HepG2 (cell line): ENCODE measurements around the gene NMT2. TPM values are rescaled to one million over a fixed set of nuclear protein-coding genes. Genes with fewer than 3 reads are reported as not detected.

ENCODE experiments used
- ARNT2 ChIP-seq: sonication (generic); formaldehyde crosslinking; IDR thresholded peaks from 2 replicates; pipeline ENCODE4 v1.8.0; 2022; ENCODE audit warnings: mild to moderate bottlenecking, low read depth, missing genetic modification reagents, moderate library complexity
- FLYWCH1 ChIP-seq: sonication (generic); formaldehyde crosslinking; IDR thresholded peaks from 2 replicates; pipeline ENCODE4 v1.8.1; 2023; ENCODE audit warnings: mild to moderate bottlenecking, missing genetic modification reagents
- GFI1 ChIP-seq: sonication (generic); formaldehyde crosslinking; IDR thresholded peaks from 2 replicates; pipeline ENCODE4 v1.5.0; 2020; ENCODE audit warnings: missing genetic modification reagents, mild to moderate bottlenecking, borderline replicate concordance
- KAT8 ChIP-seq: IDR thresholded peaks from 2 replicates; pipeline ENCODE4 v1.6.1; 2016; ENCODE audit warnings: missing genetic modification reagents, missing compliant biosample characterization
- PAX8 ChIP-seq: sonication (generic); formaldehyde crosslinking; IDR thresholded peaks from 2 replicates; pipeline ENCODE4 v1.8.0; 2022; ENCODE audit warnings: mild to moderate bottlenecking, missing genetic modification reagents, borderline replicate concordance
- PCBP1 ChIP-seq: fragments of 200-400 bp; formaldehyde crosslinking; IDR thresholded peaks from 2 replicates; pipeline ENCODE4 v1.6.1; 2017; ENCODE audit warnings: mild to moderate bottlenecking, low read depth, low read length, borderline replicate concordance
- RCOR2 ChIP-seq: IDR thresholded peaks from 2 replicates; pipeline ENCODE4 v1.6.1; 2016; ENCODE audit warnings: missing biosample characterization, missing genetic modification reagents
- ZBTB38 ChIP-seq: sonication (generic); formaldehyde crosslinking; IDR thresholded peaks from 2 replicates; pipeline ENCODE4 v1.5.1; 2020; ENCODE audit warnings: mild to moderate bottlenecking, missing genetic modification reagents
- ZC3H4 ChIP-seq: sonication (generic); formaldehyde crosslinking; IDR thresholded peaks from 2 replicates; pipeline ENCODE4 v1.4.0; 2020; ENCODE audit warnings: missing genetic modification reagents, borderline replicate concordance
- ZFP1 ChIP-seq: IDR thresholded peaks from 2 replicates; pipeline ENCODE4 v1.6.1; 2016
- ZNF3 ChIP-seq: IDR thresholded peaks from 2 replicates; pipeline ENCODE4 v1.7.0; 2017; ENCODE audit warnings: inconsistent platforms
- ZNF335 ChIP-seq: sonication (generic); formaldehyde crosslinking; IDR thresholded peaks from 2 replicates; pipeline ENCODE4 v1.4.0; 2020; ENCODE audit warnings: missing genetic modification reagents
- ZNF414 ChIP-seq: sonication (generic); formaldehyde crosslinking; IDR thresholded peaks from 2 replicates; pipeline ENCODE4 v1.5.0; 2020; ENCODE audit warnings: missing genetic modification reagents
- ZNF577 ChIP-seq: sonication (generic); formaldehyde crosslinking; IDR thresholded peaks from 2 replicates; pipeline ENCODE4 v1.4.0; 2020; ENCODE audit warnings: mild to moderate bottlenecking, low read depth, missing genetic modification reagents, borderline replicate concordance
- ZNF713 ChIP-seq: sonication (generic); formaldehyde crosslinking; IDR thresholded peaks from 2 replicates; pipeline ENCODE4 v1.4.0; 2020; ENCODE audit warnings: mild to moderate bottlenecking, missing genetic modification reagents
- polyA plus RNA-seq, 8 experiments: library from polyadenylated mRNA; depleted of rRNA in 3 of 8; stranded (reverse) in 7 of 8; unstranded in 1 of 8; fragments of >200 nt; fragmentation: Illumina TruSeq in 4 of 8; extraction: Trizol in 4 of 8; gene quantifications; 2 replicates each; pipeline versions ENCODE4 v1.2.1 to v1.2.3, GENCODE V29; 2011 to 2016; ENCODE audit warnings: low read depth in 4 of 8, missing spikeins in 1 of 8, mixed read lengths in 1 of 8; ENCODE audit not compliant: insufficient read depth in 1 of 8
- total RNA-seq, 5 experiments: library from RNA; depleted of rRNA; stranded (reverse); fragments of >200 nt; fragmentation: Illumina TruSeq; extraction: Trizol; gene quantifications; 2 replicates each; pipeline ENCODE4 v1.2.3, GENCODE V29; 2016; ENCODE audit warnings: low read depth in 1 of 5
- TF ChIP-seq, protein P1 (sequence below): sonication (generic); formaldehyde crosslinking; conservative IDR thresholded peaks from 2 replicates; pipeline ENCODE4 v1.8.1; 2023; ENCODE audit warnings: missing genetic modification reagents
- TF ChIP-seq, protein P2 (sequence below): sonication (generic); formaldehyde crosslinking; IDR thresholded peaks from 2 replicates; pipeline ENCODE4 v1.9.0; 2021; ENCODE audit warnings: mild to moderate bottlenecking, missing genetic modification reagents
- TF ChIP-seq, protein P3 (sequence below): conservative IDR thresholded peaks from 2 replicates; pipeline ENCODE4 v1.6.1; 2018; ENCODE audit warnings: missing genetic modification reagents

Gene NMT2
- total and polyA plus RNA-seq, 2 of the 13 experiments (the other 11 are each of a cell fraction or from before 2014, with no cell fraction given): 10.1 to 23.8 TPM

DNA sequence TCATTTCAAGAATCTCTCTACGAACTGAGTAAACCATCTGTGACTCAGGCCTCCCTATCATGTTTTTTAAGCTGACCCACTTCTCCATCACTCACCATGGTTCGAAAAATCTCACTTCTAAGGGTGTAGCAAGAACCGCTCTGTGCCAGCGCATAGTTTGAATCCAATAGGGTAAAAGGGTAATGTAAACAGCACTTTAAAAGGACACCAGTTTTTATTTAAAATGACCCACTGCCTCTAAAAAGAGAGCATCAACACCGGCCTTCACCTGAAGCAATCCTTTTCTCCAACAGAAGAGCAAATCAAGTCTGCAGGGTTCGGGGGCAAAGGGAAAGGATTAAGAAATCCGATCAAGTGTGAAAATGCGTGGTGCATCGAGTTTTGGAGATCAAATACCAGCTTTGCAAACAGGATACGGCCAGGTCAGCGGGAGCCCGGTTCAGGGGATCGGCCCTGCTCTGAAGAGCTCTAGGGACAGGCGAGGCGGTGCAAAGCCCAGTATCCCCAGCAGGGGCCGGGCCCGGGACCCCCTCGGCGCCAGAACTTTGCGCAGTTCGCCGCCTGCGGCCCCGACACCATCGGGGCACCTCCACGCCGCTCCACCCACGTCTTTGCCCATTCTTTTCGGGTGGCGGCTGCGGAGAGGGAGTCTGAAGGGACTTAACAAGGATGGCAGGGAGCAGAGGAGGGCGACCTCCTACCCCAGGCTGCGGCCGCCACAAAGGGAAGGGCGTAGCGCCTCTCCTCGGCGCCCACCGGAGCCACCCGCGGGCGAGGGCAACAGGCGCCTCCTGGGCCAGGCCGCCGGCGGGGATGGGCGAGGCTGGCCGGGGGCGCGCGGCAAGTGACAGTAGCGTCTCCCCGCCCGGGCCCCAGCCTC is 842 bp downstream of the NMT2 start (continued):
- TF ChIP-seq ARNT2 (CRISPR knock-in tag) (no peak), PAX8 (CRISPR knock-in tag) (no peak), PCBP1 (no peak), GFI1 (CRISPR knock-in tag) (no peak; the same call in 1 of the 2 replicates), ZC3H4 (CRISPR knock-in tag) (no peak), ZNF577 (CRISPR knock-in tag) (no peak), ZNF335 (CRISPR knock-in tag) (no peak), FLYWCH1 (CRISPR knock-in tag) (no peak), ZNF414 (CRISPR knock-in tag) (no peak), ZNF3 (CRISPR knock-in tag) (peak; percentile 37; the same call in 1 of the 2 replicates), ZNF713 (CRISPR knock-in tag) (no peak), ZFP1 (CRISPR knock-in tag) (no peak), RCOR2 (CRISPR knock-in tag) (no peak), ZBTB38 (CRISPR knock-in tag) (peak; percentile 16; the same call in 1 of the 2 replicates), KAT8 (CRISPR knock-in tag) (0 out of 2 replicates have a peak, but pooled peaks have one; percentile 18)
- TF ChIP-seq, protein P1, sequence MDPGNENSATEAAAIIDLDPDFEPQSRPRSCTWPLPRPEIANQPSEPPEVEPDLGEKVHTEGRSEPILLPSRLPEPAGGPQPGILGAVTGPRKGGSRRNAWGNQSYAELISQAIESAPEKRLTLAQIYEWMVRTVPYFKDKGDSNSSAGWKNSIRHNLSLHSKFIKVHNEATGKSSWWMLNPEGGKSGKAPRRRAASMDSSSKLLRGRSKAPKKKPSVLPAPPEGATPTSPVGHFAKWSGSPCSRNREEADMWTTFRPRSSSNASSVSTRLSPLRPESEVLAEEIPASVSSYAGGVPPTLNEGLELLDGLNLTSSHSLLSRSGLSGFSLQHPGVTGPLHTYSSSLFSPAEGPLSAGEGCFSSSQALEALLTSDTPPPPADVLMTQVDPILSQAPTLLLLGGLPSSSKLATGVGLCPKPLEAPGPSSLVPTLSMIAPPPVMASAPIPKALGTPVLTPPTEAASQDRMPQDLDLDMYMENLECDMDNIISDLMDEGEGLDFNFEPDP (CRISPR knock-in tag): no peak
- TF ChIP-seq, protein P2, sequence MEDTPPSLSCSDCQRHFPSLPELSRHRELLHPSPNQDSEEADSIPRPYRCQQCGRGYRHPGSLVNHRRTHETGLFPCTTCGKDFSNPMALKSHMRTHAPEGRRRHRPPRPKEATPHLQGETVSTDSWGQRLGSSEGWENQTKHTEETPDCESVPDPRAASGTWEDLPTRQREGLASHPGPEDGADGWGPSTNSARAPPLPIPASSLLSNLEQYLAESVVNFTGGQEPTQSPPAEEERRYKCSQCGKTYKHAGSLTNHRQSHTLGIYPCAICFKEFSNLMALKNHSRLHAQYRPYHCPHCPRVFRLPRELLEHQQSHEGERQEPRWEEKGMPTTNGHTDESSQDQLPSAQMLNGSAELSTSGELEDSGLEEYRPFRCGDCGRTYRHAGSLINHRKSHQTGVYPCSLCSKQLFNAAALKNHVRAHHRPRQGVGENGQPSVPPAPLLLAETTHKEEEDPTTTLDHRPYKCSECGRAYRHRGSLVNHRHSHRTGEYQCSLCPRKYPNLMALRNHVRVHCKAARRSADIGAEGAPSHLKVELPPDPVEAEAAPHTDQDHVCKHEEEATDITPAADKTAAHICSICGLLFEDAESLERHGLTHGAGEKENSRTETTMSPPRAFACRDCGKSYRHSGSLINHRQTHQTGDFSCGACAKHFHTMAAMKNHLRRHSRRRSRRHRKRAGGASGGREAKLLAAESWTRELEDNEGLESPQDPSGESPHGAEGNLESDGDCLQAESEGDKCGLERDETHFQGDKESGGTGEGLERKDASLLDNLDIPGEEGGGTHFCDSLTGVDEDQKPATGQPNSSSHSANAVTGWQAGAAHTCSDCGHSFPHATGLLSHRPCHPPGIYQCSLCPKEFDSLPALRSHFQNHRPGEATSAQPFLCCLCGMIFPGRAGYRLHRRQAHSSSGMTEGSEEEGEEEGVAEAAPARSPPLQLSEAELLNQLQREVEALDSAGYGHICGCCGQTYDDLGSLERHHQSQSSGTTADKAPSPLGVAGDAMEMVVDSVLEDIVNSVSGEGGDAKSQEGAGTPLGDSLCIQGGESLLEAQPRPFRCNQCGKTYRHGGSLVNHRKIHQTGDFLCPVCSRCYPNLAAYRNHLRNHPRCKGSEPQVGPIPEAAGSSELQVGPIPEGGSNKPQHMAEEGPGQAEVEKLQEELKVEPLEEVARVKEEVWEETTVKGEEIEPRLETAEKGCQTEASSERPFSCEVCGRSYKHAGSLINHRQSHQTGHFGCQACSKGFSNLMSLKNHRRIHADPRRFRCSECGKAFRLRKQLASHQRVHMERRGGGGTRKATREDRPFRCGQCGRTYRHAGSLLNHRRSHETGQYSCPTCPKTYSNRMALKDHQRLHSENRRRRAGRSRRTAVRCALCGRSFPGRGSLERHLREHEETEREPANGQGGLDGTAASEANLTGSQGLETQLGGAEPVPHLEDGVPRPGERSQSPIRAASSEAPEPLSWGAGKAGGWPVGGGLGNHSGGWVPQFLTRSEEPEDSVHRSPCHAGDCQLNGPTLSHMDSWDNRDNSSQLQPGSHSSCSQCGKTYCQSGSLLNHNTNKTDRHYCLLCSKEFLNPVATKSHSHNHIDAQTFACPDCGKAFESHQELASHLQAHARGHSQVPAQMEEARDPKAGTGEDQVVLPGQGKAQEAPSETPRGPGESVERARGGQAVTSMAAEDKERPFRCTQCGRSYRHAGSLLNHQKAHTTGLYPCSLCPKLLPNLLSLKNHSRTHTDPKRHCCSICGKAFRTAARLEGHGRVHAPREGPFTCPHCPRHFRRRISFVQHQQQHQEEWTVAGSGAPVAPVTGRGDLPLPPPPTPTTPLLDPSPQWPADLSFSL (CRISPR knock-in tag): no peak
- TF ChIP-seq, protein P3, sequence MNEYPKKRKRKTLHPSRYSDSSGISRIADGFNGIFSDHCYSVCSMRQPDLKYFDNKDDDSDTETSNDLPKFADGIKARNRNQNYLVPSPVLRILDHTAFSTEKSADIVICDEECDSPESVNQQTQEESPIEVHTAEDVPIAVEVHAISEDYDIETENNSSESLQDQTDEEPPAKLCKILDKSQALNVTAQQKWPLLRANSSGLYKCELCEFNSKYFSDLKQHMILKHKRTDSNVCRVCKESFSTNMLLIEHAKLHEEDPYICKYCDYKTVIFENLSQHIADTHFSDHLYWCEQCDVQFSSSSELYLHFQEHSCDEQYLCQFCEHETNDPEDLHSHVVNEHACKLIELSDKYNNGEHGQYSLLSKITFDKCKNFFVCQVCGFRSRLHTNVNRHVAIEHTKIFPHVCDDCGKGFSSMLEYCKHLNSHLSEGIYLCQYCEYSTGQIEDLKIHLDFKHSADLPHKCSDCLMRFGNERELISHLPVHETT (CRISPR knock-in tag): no peak
